ENCODE data around the gene RERE.

The RERE gene

GRCh38 chr1:8408151-8408839, 409.1 kb downstream of the RERE start (continued):
- TF ChIP-seq, protein P1, sequence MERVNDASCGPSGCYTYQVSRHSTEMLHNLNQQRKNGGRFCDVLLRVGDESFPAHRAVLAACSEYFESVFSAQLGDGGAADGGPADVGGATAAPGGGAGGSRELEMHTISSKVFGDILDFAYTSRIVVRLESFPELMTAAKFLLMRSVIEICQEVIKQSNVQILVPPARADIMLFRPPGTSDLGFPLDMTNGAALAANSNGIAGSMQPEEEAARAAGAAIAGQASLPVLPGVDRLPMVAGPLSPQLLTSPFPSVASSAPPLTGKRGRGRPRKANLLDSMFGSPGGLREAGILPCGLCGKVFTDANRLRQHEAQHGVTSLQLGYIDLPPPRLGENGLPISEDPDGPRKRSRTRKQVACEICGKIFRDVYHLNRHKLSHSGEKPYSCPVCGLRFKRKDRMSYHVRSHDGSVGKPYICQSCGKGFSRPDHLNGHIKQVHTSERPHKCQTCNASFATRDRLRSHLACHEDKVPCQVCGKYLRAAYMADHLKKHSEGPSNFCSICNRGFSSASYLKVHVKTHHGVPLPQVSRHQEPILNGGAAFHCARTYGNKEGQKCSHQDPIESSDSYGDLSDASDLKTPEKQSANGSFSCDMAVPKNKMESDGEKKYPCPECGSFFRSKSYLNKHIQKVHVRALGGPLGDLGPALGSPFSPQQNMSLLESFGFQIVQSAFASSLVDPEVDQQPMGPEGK (tag by site-specific recombination; IDR thresholded peaks at IDR 0.05), result no peak
- TF ChIP-seq, protein P2, sequence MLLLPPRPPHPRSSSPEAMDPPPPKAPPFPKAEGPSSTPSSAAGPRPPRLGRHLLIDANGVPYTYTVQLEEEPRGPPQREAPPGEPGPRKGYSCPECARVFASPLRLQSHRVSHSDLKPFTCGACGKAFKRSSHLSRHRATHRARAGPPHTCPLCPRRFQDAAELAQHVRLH (tag by site-specific recombination; IDR thresholded peaks at IDR 0.05), result no peak
- TF ChIP-seq ZFP69B (tag by site-specific recombination; IDR thresholded peaks at IDR 0.05), result no peak
- TF ChIP-seq ZNF24 (tag by site-specific recombination; IDR thresholded peaks at IDR 0.05), result no peak
- no peak for TF ChIP-seq ZBTB10 (tag by site-specific recombination; IDR thresholded peaks at IDR 0.05)
- no peak for TF ChIP-seq ZBTB49 (tag by site-specific recombination; IDR thresholded peaks at IDR 0.05; ENCODE audit: low read depth)
- no peak for TF ChIP-seq ZNF19 (tag by site-specific recombination; IDR thresholded peaks at IDR 0.05; ENCODE audit: low read depth)
- TF ChIP-seq, protein P3, sequence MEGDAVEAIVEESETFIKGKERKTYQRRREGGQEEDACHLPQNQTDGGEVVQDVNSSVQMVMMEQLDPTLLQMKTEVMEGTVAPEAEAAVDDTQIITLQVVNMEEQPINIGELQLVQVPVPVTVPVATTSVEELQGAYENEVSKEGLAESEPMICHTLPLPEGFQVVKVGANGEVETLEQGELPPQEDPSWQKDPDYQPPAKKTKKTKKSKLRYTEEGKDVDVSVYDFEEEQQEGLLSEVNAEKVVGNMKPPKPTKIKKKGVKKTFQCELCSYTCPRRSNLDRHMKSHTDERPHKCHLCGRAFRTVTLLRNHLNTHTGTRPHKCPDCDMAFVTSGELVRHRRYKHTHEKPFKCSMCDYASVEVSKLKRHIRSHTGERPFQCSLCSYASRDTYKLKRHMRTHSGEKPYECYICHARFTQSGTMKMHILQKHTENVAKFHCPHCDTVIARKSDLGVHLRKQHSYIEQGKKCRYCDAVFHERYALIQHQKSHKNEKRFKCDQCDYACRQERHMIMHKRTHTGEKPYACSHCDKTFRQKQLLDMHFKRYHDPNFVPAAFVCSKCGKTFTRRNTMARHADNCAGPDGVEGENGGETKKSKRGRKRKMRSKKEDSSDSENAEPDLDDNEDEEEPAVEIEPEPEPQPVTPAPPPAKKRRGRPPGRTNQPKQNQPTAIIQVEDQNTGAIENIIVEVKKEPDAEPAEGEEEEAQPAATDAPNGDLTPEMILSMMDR (tag by site-specific recombination; IDR thresholded peaks at IDR 0.05), result no peak
- no peak for TF ChIP-seq ZNF830 (tag by site-specific recombination; IDR thresholded peaks at IDR 0.05; ENCODE audit: low read depth)
- TF ChIP-seq ZNF560 (tag by site-specific recombination; IDR thresholded peaks at IDR 0.05; ENCODE audit: borderline replicate concordance), result no peak
- TF ChIP-seq ZNF239 (tag by site-specific recombination; IDR thresholded peaks at IDR 0.05), result no peak
- TF ChIP-seq ZNF354C (tag by site-specific recombination; IDR thresholded peaks at IDR 0.05; ENCODE audit: borderline replicate concordance, low read depth), result no peak
- no peak for TF ChIP-seq ZNF23 (tag by site-specific recombination; IDR thresholded peaks at IDR 0.05; ENCODE audit: borderline replicate concordance)
- 0 out of 2 replicates have a peak, but pooled peaks have one; percentile 12 for TF ChIP-seq GLI2 (tag by site-specific recombination; IDR thresholded peaks at IDR 0.05; ENCODE audit: borderline replicate concordance, low read depth)
- TF ChIP-seq, protein P4, sequence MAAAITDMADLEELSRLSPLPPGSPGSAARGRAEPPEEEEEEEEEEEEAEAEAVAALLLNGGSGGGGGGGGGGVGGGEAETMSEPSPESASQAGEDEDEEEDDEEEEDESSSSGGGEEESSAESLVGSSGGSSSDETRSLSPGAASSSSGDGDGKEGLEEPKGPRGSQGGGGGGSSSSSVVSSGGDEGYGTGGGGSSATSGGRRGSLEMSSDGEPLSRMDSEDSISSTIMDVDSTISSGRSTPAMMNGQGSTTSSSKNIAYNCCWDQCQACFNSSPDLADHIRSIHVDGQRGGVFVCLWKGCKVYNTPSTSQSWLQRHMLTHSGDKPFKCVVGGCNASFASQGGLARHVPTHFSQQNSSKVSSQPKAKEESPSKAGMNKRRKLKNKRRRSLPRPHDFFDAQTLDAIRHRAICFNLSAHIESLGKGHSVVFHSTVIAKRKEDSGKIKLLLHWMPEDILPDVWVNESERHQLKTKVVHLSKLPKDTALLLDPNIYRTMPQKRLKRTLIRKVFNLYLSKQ (tag by site-specific recombination; IDR thresholded peaks at IDR 0.05; ENCODE audit: borderline replicate concordance), result no peak
- 0 out of 2 replicates have a peak, but pooled peaks have one; percentile 27 for TF ChIP-seq ZSCAN30 (tag by site-specific recombination; IDR thresholded peaks at IDR 0.05)
- TF ChIP-seq ZNF148 (tag by site-specific recombination; IDR thresholded peaks at IDR 0.05; ENCODE audit: borderline replicate concordance), result no peak
- TF ChIP-seq ZNF707 (tag by site-specific recombination; IDR thresholded peaks at IDR 0.05), result no peak
- peak; percentile 98 for TF ChIP-seq MYNN (tag by site-specific recombination; IDR thresholded peaks at IDR 0.05; ENCODE audit: borderline replicate concordance)
- 0 out of 2 replicates have a peak, but pooled peaks have one; percentile 11 for TF ChIP-seq ZNF768 (tag by site-specific recombination; IDR thresholded peaks at IDR 0.05)
- TF ChIP-seq ZNF629 (tag by site-specific recombination; IDR thresholded peaks at IDR 0.05), result no peak
- TF ChIP-seq ZNF311 (tag by site-specific recombination; IDR thresholded peaks at IDR 0.05; ENCODE audit: borderline replicate concordance), result no peak
- no peak for TF ChIP-seq ZNF585B (tag by site-specific recombination; IDR thresholded peaks at IDR 0.05)
- TF ChIP-seq ZNF530 (tag by site-specific recombination; IDR thresholded peaks at IDR 0.05; ENCODE audit: low read depth), result no peak
- TF ChIP-seq IKZF3 (tag by site-specific recombination; IDR thresholded peaks at IDR 0.05), result peak; percentile 51; the same call in 1 of the 2 replicates
- peak; percentile 45 for TF ChIP-seq ZBTB8A (tag by site-specific recombination; IDR thresholded peaks at IDR 0.05)

Measured in HEK293 (cell line).